GM23338 (cell line): ENCODE measurements around the gene TCF7. TPM values are rescaled to one million over a fixed set of nuclear protein-coding genes. Genes with fewer than 3 reads are reported as not detected.

Experiments
- ATAC-seq: fragments of 200-7000 bp; cut with Tn5 transposase; 3 replicates; pipeline ENCODE4 v1.9.1; 2020
- DNase-seq: peaks from one replicate; pipeline ENCODE4 v3.0.0-alpha.2; 2015; ENCODE audit warnings: low spot score
- H2AFZ ChIP-seq: fragments of 200-600 bp; sonication (generic); 2 replicates; pipeline ENCODE4 v1.8.0; 2016; ENCODE audit warnings: antibody characterized with exemption, mild to moderate bottlenecking, moderate library complexity
- H3F3A ChIP-seq: fragments of 200-600 bp; sonication (generic); replicated peaks from 2 replicates; pipeline ENCODE4 v1.8.0; 2017; ENCODE audit warnings: antibody characterized with exemption, mixed run types, low read depth
- H3K27ac ChIP-seq: fragments of 200-600 bp; sonication (generic); 2 replicates; pipeline ENCODE4 v1.6.1; 2016; ENCODE audit warnings: low read depth
- H3K27me3 ChIP-seq: fragments of 200-600 bp; sonication (generic); 2 replicates; pipeline ENCODE4 v1.8.0; 2016; ENCODE audit warnings: mild to moderate bottlenecking, mixed run types, moderate library complexity; ENCODE audit not compliant: insufficient read depth
- H3K36me3 ChIP-seq: fragments of 200-600 bp; sonication (generic); 2 replicates; pipeline ENCODE4 v1.8.0; 2016; ENCODE audit warnings: mild to moderate bottlenecking; ENCODE audit not compliant: insufficient read depth
- H3K4me1 ChIP-seq: fragments of 200-600 bp; sonication (generic); 2 replicates; pipeline ENCODE4 v1.8.0; 2016; ENCODE audit warnings: mild to moderate bottlenecking, moderate library complexity; ENCODE audit not compliant: insufficient read depth
- H3K4me2 ChIP-seq: fragments of 200-600 bp; sonication (generic); 2 replicates; pipeline ENCODE4 v1.7.1; 2017; ENCODE audit warnings: mixed run types
- H3K4me3 ChIP-seq: fragments of 200-600 bp; sonication (generic); 2 replicates; pipeline ENCODE4 v1.6.1; 2016; ENCODE audit warnings: mixed run types
- H3K79me2 ChIP-seq: fragments of 200-600 bp; sonication (generic); replicated peaks from 2 replicates; pipeline ENCODE4 v1.8.0; 2017; ENCODE audit warnings: mild to moderate bottlenecking; ENCODE audit not compliant: insufficient read depth
- H3K9me2 ChIP-seq: fragments of 200-600 bp; sonication (generic); 2 replicates; pipeline ENCODE4 v1.8.0; 2017; ENCODE audit not compliant: insufficient read depth
- H4K20me1 ChIP-seq: fragments of 200-600 bp; sonication (generic); replicated peaks from 2 replicates; pipeline ENCODE4 v1.8.0; 2017; ENCODE audit warnings: mild to moderate bottlenecking; ENCODE audit not compliant: insufficient read depth
- H3K27ac Mint-ChIP-seq: 2 replicates; pipeline ENCODE4 v1.8.0; 2020; ENCODE audit warnings: inconsistent platforms, mild to moderate bottlenecking, moderate library complexity, mixed read lengths
- H3K27me3 Mint-ChIP-seq: 3 replicates; pipeline ENCODE4 v1.8.0; 2022; ENCODE audit warnings: low read depth, mild to moderate bottlenecking, moderate library complexity, mixed read lengths, inconsistent platforms; ENCODE audit not compliant: insufficient read depth, poor library complexity
- H3K36me3 Mint-ChIP-seq: 3 replicates; pipeline ENCODE4 v1.8.0; 2021; ENCODE audit warnings: low read depth, mild to moderate bottlenecking, inconsistent platforms, moderate library complexity, mixed read lengths
- H3K4me1 Mint-ChIP-seq: 3 replicates; pipeline ENCODE4 v1.8.0; 2020; ENCODE audit warnings: mild to moderate bottlenecking, inconsistent platforms, mixed read lengths
- H3K4me3 Mint-ChIP-seq: 3 replicates; pipeline ENCODE4 v1.8.0; 2021; ENCODE audit warnings: moderate library complexity, mild to moderate bottlenecking, inconsistent platforms, mixed read lengths
- H3K9me3 Mint-ChIP-seq: 3 replicates; pipeline ENCODE4 v1.8.0; 2020; ENCODE audit warnings: moderate library complexity, mild to moderate bottlenecking, inconsistent platforms, mixed read lengths
- EZH2 ChIP-seq: fragments of 200-600 bp; sonication (generic); IDR thresholded peaks from one replicate; pipeline ENCODE4 v1.8.0; 2017; ENCODE audit warnings: antibody characterized with exemption, mild to moderate bottlenecking, low read depth; ENCODE audit not compliant: unreplicated experiment
- POLR2AphosphoS5 ChIP-seq: IDR thresholded peaks from 2 replicates; pipeline ENCODE4 v1.6.1; 2016; ENCODE audit warnings: antibody characterized with exemption, low read depth
- polyA plus RNA-seq: library from polyadenylated mRNA; unstranded; fragments of >200 nt; fragmentation: Nextera tagmentation; extraction: Ambion mirVana; gene quantifications from 2 replicates; pipeline ENCODE4 v1.2.1, GENCODE V29; 2016
- total RNA-seq: library from RNA; depleted of rRNA; stranded (reverse); fragments of >200 nt; shearing (Covaris generic); gene quantifications from 2 replicates; pipeline ENCODE4 v1.2.3, GENCODE V29; 2014
- TF ChIP-seq, protein P1 (sequence below), 2 experiments: fragments of 200-600 bp in 1 of 2; sonication (generic) in 1 of 2; conservative IDR thresholded peaks; 2 replicates each; pipeline versions ENCODE4 v1.5.1 to v1.6.1; 2016 to 2017; ENCODE audit warnings: antibody characterized with exemption in 2 of 2, low read depth in 2 of 2, mild to moderate bottlenecking in 2 of 2, moderate library complexity in 1 of 2
- TF ChIP-seq, protein P2 (sequence below): IDR thresholded peaks from one replicate; pipeline ENCODE4 v1.6.1; 2018; ENCODE audit warnings: antibody characterized with exemption; ENCODE audit not compliant: unreplicated experiment

Gene TCF7
- total and polyA plus RNA-seq, 2 experiments from 2014 or later = 5.6 to 8.1 TPM

DNA sequence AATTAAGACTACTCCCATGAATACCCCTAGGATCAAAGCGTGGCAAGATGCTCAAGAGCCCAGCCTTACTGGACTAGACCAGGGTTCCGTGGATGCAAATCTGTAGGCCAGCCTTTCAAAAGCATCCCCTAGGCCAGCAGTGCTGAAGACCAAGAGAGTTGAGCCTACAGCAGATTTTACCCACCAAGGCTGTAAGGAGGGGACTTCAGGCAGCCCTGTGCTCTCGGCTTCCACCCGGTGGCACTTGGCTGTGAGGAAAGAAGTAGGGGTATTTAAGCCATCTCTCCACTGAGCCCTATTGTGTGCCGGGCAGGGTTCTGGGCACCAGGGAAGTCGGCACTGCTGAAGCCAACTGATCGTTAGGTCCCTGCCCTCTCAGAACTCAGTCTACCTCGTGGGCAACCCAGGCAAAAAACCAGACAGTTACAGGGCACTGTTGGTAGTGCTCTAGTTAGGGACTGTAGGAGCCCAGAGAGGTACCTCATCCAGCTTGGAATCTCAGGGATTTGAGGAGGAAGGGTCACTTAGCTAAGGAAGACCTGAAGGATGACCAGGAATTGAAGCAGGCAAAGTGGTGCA is 25.5 kb downstream of the TCF7 start (continued):
- TF ChIP-seq, protein P1, sequence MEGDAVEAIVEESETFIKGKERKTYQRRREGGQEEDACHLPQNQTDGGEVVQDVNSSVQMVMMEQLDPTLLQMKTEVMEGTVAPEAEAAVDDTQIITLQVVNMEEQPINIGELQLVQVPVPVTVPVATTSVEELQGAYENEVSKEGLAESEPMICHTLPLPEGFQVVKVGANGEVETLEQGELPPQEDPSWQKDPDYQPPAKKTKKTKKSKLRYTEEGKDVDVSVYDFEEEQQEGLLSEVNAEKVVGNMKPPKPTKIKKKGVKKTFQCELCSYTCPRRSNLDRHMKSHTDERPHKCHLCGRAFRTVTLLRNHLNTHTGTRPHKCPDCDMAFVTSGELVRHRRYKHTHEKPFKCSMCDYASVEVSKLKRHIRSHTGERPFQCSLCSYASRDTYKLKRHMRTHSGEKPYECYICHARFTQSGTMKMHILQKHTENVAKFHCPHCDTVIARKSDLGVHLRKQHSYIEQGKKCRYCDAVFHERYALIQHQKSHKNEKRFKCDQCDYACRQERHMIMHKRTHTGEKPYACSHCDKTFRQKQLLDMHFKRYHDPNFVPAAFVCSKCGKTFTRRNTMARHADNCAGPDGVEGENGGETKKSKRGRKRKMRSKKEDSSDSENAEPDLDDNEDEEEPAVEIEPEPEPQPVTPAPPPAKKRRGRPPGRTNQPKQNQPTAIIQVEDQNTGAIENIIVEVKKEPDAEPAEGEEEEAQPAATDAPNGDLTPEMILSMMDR (conservative IDR thresholded peaks at IDR 0.05; ENCODE audit: low read depth in 2 of 2) = no peak
- no peak for TF ChIP-seq EZH2
- no peak for TF ChIP-seq POLR2AphosphoS5

DNA sequence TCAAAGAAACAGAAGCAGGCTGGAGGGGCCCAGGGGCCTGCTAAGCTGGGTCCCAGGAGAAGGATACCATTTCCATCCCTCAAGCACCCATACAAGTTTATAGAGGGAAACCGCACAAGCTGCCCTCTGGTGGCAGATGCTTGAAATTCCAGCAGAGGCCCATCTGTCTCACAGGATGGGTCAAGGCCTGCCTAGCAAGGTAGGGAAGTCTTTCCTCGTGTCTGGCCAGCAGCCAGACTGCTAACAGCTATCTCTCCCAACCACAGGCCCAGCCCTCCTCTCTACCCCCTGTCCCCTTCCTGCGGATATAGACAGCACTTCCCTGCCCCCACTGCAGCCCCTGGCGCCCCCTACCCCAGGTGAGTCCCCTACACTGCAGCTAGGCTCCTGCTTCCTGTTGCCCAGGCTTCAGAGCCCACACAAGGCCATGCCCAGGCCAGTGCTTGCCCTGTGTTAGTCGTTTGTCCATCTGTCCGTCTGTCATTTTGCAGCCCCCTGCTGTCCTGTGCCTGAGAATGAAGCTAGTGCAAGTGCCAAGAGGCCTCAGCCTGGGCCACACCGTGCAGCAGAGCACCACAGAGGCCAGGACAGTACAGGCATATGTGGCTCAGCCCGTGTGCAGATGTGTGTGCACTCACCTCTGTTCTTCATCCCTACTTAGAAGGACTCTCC is 26.2 kb downstream of the TCF7 start:
- Mint-ChIP-seq H3K9me3 (no peaks in the 10 kb centered on the region), H3K27me3 (peaks cover 4% of the 10 kb centered on the region), H3K4me1 (peaks cover 16% of the 10 kb centered on the region), H3K4me3 (no peak overlapping the region), H3K27ac (no peak overlapping the region), H3K36me3 (peaks cover 22% of the 10 kb centered on the region)
- Histone ChIP-seq H4K20me1 (peaks cover 27% of the 10 kb centered on the region), H2AFZ (no peak overlapping the region), H3K27me3 (no peaks in the 10 kb centered on the region), H3K27ac (no peak overlapping the region), H3K4me2 (no peak overlapping the region), H3K36me3 (peaks cover 6% of the 10 kb centered on the region; the same call in 1 of the 2 replicates), H3F3A (peaks cover 3% of the 10 kb centered on the region; the same call in 1 of the 2 replicates), H3K79me2 (peaks cover 8% of the 10 kb centered on the region), H3K4me1 (peaks cover 15% of the 10 kb centered on the region; the same call in 1 of the 2 replicates), H3K4me3 (no peak overlapping the region), H3K9me2 (no peaks in the 10 kb centered on the region)
- TF ChIP-seq, protein P2, sequence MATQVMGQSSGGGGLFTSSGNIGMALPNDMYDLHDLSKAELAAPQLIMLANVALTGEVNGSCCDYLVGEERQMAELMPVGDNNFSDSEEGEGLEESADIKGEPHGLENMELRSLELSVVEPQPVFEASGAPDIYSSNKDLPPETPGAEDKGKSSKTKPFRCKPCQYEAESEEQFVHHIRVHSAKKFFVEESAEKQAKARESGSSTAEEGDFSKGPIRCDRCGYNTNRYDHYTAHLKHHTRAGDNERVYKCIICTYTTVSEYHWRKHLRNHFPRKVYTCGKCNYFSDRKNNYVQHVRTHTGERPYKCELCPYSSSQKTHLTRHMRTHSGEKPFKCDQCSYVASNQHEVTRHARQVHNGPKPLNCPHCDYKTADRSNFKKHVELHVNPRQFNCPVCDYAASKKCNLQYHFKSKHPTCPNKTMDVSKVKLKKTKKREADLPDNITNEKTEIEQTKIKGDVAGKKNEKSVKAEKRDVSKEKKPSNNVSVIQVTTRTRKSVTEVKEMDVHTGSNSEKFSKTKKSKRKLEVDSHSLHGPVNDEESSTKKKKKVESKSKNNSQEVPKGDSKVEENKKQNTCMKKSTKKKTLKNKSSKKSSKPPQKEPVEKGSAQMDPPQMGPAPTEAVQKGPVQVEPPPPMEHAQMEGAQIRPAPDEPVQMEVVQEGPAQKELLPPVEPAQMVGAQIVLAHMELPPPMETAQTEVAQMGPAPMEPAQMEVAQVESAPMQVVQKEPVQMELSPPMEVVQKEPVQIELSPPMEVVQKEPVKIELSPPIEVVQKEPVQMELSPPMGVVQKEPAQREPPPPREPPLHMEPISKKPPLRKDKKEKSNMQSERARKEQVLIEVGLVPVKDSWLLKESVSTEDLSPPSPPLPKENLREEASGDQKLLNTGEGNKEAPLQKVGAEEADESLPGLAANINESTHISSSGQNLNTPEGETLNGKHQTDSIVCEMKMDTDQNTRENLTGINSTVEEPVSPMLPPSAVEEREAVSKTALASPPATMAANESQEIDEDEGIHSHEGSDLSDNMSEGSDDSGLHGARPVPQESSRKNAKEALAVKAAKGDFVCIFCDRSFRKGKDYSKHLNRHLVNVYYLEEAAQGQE = no peak
- TF ChIP-seq, protein P1 (conservative IDR thresholded peaks at IDR 0.05; ENCODE audit: low read depth in 2 of 2) = peak; percentile 73 to 83
- ATAC-seq (peak; percentile 86), DNase-seq (peak; percentile 89)
